Lung (tissue), 12 donors: ENCODE measurements around the gene SLC9A7. TPM values are rescaled to one million over a fixed set of nuclear protein-coding genes. Genes with fewer than 3 reads are reported as not detected.

Experiments
- ATAC-seq: fragments of 200-7000 bp; cut with Tn5 transposase; one replicate; pipeline ENCODE4 v1.9.1; 2020; ENCODE audit warnings: moderate number of reproducible peaks; ENCODE audit not compliant: insufficient read depth, low FRiP score
- DNase-seq, 3 donors: peaks; one replicate each; pipeline ENCODE4 v3.0.0-alpha.2; 2013 to 2017
- H3K27ac ChIP-seq, 2 donors: one replicate each; pipeline ENCODE4 v1.5.1; 2013; ENCODE audit warnings: mild to moderate bottlenecking in 2 of 2, moderate library complexity in 2 of 2, control low read depth in 1 of 2, inconsistent platforms in 1 of 2, low read depth in 1 of 2, low read length in 1 of 2
- H3K27me3 ChIP-seq, 3 donors: one replicate each; pipeline ENCODE4 v1.5.1; 2013; ENCODE audit warnings: low read length in 2 of 3; ENCODE audit not compliant: control insufficient read depth in 3 of 3, insufficient read depth in 3 of 3
- H3K36me3 ChIP-seq, 4 donors: one replicate each; pipeline ENCODE4 v1.5.1; 2013; ENCODE audit warnings: low read length in 4 of 4, mild to moderate bottlenecking in 1 of 4, moderate library complexity in 1 of 4; ENCODE audit not compliant: control insufficient read depth in 4 of 4, insufficient read depth in 4 of 4
- H3K4me1 ChIP-seq, 5 donors: one replicate each; pipeline ENCODE4 v1.5.1; 2013; ENCODE audit warnings: low read length in 5 of 5, mild to moderate bottlenecking in 2 of 5, moderate library complexity in 1 of 5; ENCODE audit not compliant: control insufficient read depth in 5 of 5, insufficient read depth in 5 of 5
- H3K4me3 ChIP-seq: one replicate; pipeline ENCODE4 v1.5.1; 2013; ENCODE audit warnings: mild to moderate bottlenecking, control low read depth, moderate library complexity
- H3K9ac ChIP-seq, 2 donors: one replicate each; pipeline ENCODE4 v1.5.1; 2013; ENCODE audit warnings: low read length in 2 of 2, control low read depth in 1 of 2; ENCODE audit not compliant: insufficient read depth in 1 of 2
- H3K9me3 ChIP-seq, 4 donors: one replicate each; pipeline ENCODE4 v1.5.1; 2013; ENCODE audit warnings: low read length in 3 of 4, mild to moderate bottlenecking in 1 of 4, moderate library complexity in 1 of 4; ENCODE audit not compliant: control insufficient read depth in 4 of 4, insufficient read depth in 3 of 4
- WGBS, 2 donors: extraction: QIAGEN DNeasy Blood & Tissue Kit; methylation state at CpG; one replicate each; pipeline ENCODE4 v1.1.7; 2013; 5-methylcytosine and 5-hydroxymethylcytosine counted together
- polyA plus RNA-seq, 2 donors: library from polyadenylated mRNA; stranded (reverse); fragments of 200-250 nt; gene quantifications; one replicate each; pipeline ENCODE4 v1.2.1, GENCODE V29; 2013
- total RNA-seq, 2 donors: library from RNA; depleted of rRNA in 1 of 2; stranded (reverse); fragments of >200 nt in 1 of 2; gene quantifications; one replicate each; pipeline ENCODE4 v1.2.1, GENCODE V29; 2014 to 2021
- TF ChIP-seq, protein P1 (sequence below): IDR thresholded peaks from 2 replicates; pipeline ENCODE4 v1.5.1; 2012; ENCODE audit warnings: mild to moderate bottlenecking; ENCODE audit errors: control extremely low read depth, extremely low read depth
- donor health status: control.
- donor health status: control.
- donor health status: Bipolar disorder and iron deficiency.
- donor health status: healthy.
- donor health status: DM: yes; HTN: yes; CAD: no.

SLC9A7 gene
- total and polyA plus RNA-seq, 4 donors, result 1.2 to 6.9 (median 3.6) TPM

DNA sequence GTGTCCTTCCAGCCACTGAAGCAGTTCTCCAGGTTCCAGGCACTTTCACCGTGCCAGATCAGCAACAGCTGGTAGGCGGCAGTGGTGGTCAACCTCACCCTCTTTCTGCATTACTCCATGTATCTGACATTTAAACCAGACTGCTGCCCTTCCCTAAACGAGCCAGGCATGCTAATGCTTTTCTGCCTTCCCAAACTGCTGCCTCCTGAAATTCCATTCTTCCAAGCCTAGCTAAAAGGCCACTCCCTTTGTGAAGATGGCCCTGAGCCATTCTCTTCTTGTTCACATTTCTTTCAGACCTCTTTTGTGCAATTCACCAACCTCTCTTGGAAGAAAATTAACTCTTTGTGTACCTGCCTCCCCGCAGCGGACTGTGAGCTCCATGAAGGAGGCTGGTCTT, 111.7 kb downstream of the SLC9A7 start:
- Histone ChIP-seq H3K27me3 (peaks cover 0 to 3% (median 2%) of the 10 kb centered on the region in 3 donors), H3K27ac (no peak overlapping the region), H3K9me3 (no peaks in the 10 kb centered on the region), H3K4me1 (peaks cover 3 to 11% (median 5%) of the 10 kb centered on the region in 5 donors), H3K9ac (no peak overlapping the region), H3K36me3 (no peaks in the 10 kb centered on the region), H3K4me3 (no peak overlapping the region)
- ATAC-seq (no peak), DNase-seq (no peak)
- WGBS, 2 donors, result 65 to 78% methylated on average over 5 of the region's 5 CpGs
- TF ChIP-seq, protein P1, sequence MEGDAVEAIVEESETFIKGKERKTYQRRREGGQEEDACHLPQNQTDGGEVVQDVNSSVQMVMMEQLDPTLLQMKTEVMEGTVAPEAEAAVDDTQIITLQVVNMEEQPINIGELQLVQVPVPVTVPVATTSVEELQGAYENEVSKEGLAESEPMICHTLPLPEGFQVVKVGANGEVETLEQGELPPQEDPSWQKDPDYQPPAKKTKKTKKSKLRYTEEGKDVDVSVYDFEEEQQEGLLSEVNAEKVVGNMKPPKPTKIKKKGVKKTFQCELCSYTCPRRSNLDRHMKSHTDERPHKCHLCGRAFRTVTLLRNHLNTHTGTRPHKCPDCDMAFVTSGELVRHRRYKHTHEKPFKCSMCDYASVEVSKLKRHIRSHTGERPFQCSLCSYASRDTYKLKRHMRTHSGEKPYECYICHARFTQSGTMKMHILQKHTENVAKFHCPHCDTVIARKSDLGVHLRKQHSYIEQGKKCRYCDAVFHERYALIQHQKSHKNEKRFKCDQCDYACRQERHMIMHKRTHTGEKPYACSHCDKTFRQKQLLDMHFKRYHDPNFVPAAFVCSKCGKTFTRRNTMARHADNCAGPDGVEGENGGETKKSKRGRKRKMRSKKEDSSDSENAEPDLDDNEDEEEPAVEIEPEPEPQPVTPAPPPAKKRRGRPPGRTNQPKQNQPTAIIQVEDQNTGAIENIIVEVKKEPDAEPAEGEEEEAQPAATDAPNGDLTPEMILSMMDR, result no peak

DNA sequence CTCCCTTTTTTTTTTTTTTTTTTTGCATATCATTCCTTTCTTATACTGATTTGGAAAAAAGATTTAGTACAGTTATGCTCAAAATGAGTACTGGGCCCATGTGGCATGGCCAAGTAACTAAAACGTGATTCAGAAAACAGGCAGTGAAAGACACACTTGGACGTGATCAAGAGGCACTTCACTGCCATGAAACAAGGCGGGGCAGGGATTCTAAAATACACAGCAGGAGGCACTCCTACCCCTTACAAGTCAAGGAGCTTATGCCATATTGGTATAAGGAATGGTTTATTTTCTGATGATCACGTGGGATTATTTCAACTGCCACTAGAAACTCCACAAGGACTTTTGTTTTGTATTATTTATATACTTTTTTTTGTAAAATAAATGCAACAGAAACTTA, 113.3 kb downstream of the SLC9A7 start:
- Histone ChIP-seq H3K9me3 (no peaks in the 10 kb centered on the region), H3K9ac (no peak overlapping the region), H3K27me3 (peaks cover 0 to 7% (median 2%) of the 10 kb centered on the region in 3 donors), H3K4me3 (no peak overlapping the region), H3K27ac (no peak overlapping the region), H3K4me1 (peaks cover 3 to 11% (median 5%) of the 10 kb centered on the region in 5 donors), H3K36me3 (no peaks in the 10 kb centered on the region)
- no peak for ATAC-seq
- TF ChIP-seq, protein P1, result no peak
- 49 to 88% methylated on average over 4 of the region's 4 CpGs for WGBS, 2 donors
- peak in 1 of 3 donors; percentile 44 for DNase-seq

DNA sequence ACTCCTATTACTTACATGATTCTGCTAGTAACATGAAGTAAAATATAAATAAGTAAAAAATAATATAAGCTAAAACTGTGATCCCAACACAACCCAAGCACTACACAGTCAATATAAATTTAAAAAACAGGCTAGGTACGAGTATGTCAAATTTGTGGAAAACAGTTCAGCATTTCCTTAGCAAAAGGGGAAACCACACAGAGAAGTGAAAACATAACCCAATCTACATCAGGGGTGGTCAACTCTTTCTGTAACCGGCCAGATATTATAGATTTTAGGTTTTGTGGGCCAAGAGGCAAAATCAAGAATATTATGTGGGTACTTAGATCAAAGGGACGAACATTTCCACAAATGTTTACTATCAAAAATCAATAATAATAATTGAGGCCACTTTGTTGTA, 115.3 kb downstream of the SLC9A7 start:
- H3K4me1 ChIP-seq, result peaks cover 0 to 3% (median 0%) of the 10 kb centered on the region in 5 donors

More for the DNA sequence above, 115.3 kb downstream of the SLC9A7 start:
- Histone ChIP-seq H3K9ac (no peak overlapping the region), H3K27ac (no peak overlapping the region), H3K36me3 (no peaks in the 10 kb centered on the region), H3K27me3 (peaks cover 0 to 8% (median under 1%) of the 10 kb centered on the region in 3 donors), H3K4me3 (no peak overlapping the region), H3K9me3 (no peaks in the 10 kb centered on the region)
- 57 to 63% methylated on average over 3 of the region's 3 CpGs for WGBS, 2 donors
- ATAC-seq (no peak), DNase-seq (no peak)
- TF ChIP-seq, protein P1, result no peak
